Fibroblast of lung (primary cell): Measurements from ENCODE around the gene MITF. TPM values are rescaled to one million over a fixed set of nuclear protein-coding genes. Genes with fewer than 3 reads are reported as not detected.

Source experiments
- DNase-seq, 2 donors: peaks; one replicate each; pipeline versions ENCODE4 v3.0.0 to v3.0.0-alpha.2; 2010; ENCODE audit warnings: low read depth in 2 of 2
- H2AFZ ChIP-seq: 2 replicates; pipeline ENCODE4 v1.5.1; 2012; ENCODE audit warnings: low read length, control low read depth, inconsistent platforms
- H3K27ac ChIP-seq: 2 replicates; pipeline ENCODE4 v1.5.1; 2011; ENCODE audit warnings: low read length, control low read depth; ENCODE audit not compliant: insufficient read depth
- H3K27me3 ChIP-seq: 2 replicates; pipeline ENCODE4 v1.5.1; 2011; ENCODE audit warnings: mild to moderate bottlenecking, low read length; ENCODE audit not compliant: control insufficient read depth, insufficient read depth
- H3K36me3 ChIP-seq: 2 replicates; pipeline ENCODE4 v1.5.1; 2011; ENCODE audit warnings: low read length; ENCODE audit not compliant: control insufficient read depth, insufficient read depth
- H3K4me1 ChIP-seq: 2 replicates; pipeline ENCODE4 v1.5.1; 2011; ENCODE audit warnings: low read length; ENCODE audit not compliant: control insufficient read depth, insufficient read depth; ENCODE audit errors: extremely low read depth
- H3K4me2 ChIP-seq: 2 replicates; pipeline ENCODE4 v1.5.1; 2011; ENCODE audit warnings: low read length, control low read depth; ENCODE audit not compliant: insufficient read depth; ENCODE audit errors: extremely low read depth
- H3K4me3 ChIP-seq, 4 experiments: fragments of 200-600 bp in 1 of 4; sonication (generic) in 1 of 4; replicated peaks in 1 of 4; 2 replicates each; pipeline ENCODE4 v1.5.1; 2011 to 2016; ENCODE audit warnings: low read length in 4 of 4, low read depth in 3 of 4, mild to moderate bottlenecking in 3 of 4, control low read depth in 2 of 4, inconsistent platforms in 1 of 4, mixed read lengths in 1 of 4; ENCODE audit not compliant: insufficient read depth in 1 of 4; ENCODE audit errors: control extremely low read depth in 1 of 4
- H3K79me2 ChIP-seq: 2 replicates; pipeline ENCODE4 v1.5.1; 2012; ENCODE audit warnings: mild to moderate bottlenecking, low read length, inconsistent platforms; ENCODE audit not compliant: control insufficient read depth, insufficient read depth
- H3K9ac ChIP-seq: 2 replicates; pipeline ENCODE4 v1.5.1; 2011; ENCODE audit warnings: mild to moderate bottlenecking, low read length, control low read depth; ENCODE audit not compliant: insufficient read depth
- H3K9me3 ChIP-seq: 2 replicates; pipeline ENCODE4 v1.5.1; 2012; ENCODE audit warnings: low read depth, low read length; ENCODE audit not compliant: control insufficient read depth, insufficient read depth
- H4K20me1 ChIP-seq: 2 replicates; pipeline ENCODE4 v1.5.1; 2011; ENCODE audit warnings: low read length; ENCODE audit not compliant: control insufficient read depth, insufficient read depth; ENCODE audit errors: extremely low read depth
- CTCF ChIP-seq, 2 donors: IDR thresholded peaks in 1 of 2; conservative IDR thresholded peaks in 1 of 2; 1 replicate in 1 of 2; 2 replicates in 1 of 2; pipeline ENCODE4 v1.5.1; 2011 to 2012; ENCODE audit warnings: low read length in 2 of 2, control low read depth in 1 of 2, inconsistent platforms in 1 of 2, low read depth in 1 of 2, mild to moderate bottlenecking in 1 of 2
- EZH2 ChIP-seq: IDR thresholded peaks from 2 replicates; pipeline ENCODE4 v1.5.1; 2012; ENCODE audit warnings: low read length, control low read depth, mild to moderate bottlenecking; ENCODE audit errors: missing control alignments
- polyA plus RNA-seq, 2 donors: library from polyadenylated mRNA; depleted of rRNA in 1 of 2; stranded (reverse) in 1 of 2; unstranded in 1 of 2; fragments of >200 nt; gene quantifications; 2 replicates each; pipeline ENCODE4 v1.2.1, GENCODE V29; 2011 to 2012; ENCODE audit warnings: missing spikeins in 1 of 2
- total RNA-seq: library from RNA; depleted of rRNA; stranded (reverse); fragments of >200 nt; gene quantifications from 2 replicates; pipeline ENCODE4 v1.2.1, GENCODE V29; 2014

MITF gene
- total and polyA plus RNA-seq, 2 donors (not counting 1 experiment from before 2014, with no cell fraction given): 31.6 to 34.3 TPM

- Histone ChIP-seq H3K9me3 (no peaks in the 10 kb centered on the region), H3K27me3 (no peaks in the 10 kb centered on the region), H3K4me1 (peaks cover 9% of the 10 kb centered on the region), H2AFZ (no peak overlapping the region), H3K36me3 (no peaks in the 10 kb centered on the region), H3K4me2 (no peak overlapping the region), H3K9ac (no peak overlapping the region), H3K4me3 (no peak overlapping the region), H3K79me2 (no peaks in the 10 kb centered on the region), H4K20me1 (no peaks in the 10 kb centered on the region), H3K27ac (no peak overlapping the region)
- TF ChIP-seq CTCF (conservative IDR thresholded peaks at IDR 0.05 in 1 of 2, IDR thresholded peaks at IDR 0.05 in 1 of 2; ENCODE audit: low read depth in 1 of 2, low read length in 2 of 2): no peak
- TF ChIP-seq EZH2: no peak
- no peak for DNase-seq
These were observed 14.0 kb downstream of the MITF start for GRCh38 chr3:69753179-69753775.

- Histone ChIP-seq H3K9me3 (no peaks in the 10 kb centered on the region), H3K4me2 (no peak overlapping the region), H3K36me3 (no peaks in the 10 kb centered on the region)
These were observed 16.5 kb downstream of the MITF start for GRCh38 chr3:69755795-69756194.

More at GRCh38 chr3:69755795-69756194, 16.5 kb downstream of the MITF start:
- Histone ChIP-seq H3K27ac (no peak overlapping the region), H3K9ac (no peak overlapping the region), H3K4me1 (peaks cover 2% of the 10 kb centered on the region), H2AFZ (no peak overlapping the region), H3K79me2 (no peaks in the 10 kb centered on the region), H3K4me3 (no peak overlapping the region), H4K20me1 (no peaks in the 10 kb centered on the region), H3K27me3 (no peaks in the 10 kb centered on the region)
- TF ChIP-seq EZH2 (no peak), CTCF (conservative IDR thresholded peaks at IDR 0.05 in 1 of 2, IDR thresholded peaks at IDR 0.05 in 1 of 2; ENCODE audit: low read depth in 1 of 2, low read length in 2 of 2) (no peak)
- DNase-seq: no peak
